Femur (tissue), 1 donor: Measurements from ENCODE around the gene MNT.
A peak's percentile ranks its signal among the peaks of the same experiment; 100 is the strongest.

Experiments
- DNase-seq: peaks from one replicate; pipeline ENCODE4 v3.0.0-alpha.2; 2017

The MNT gene

GRCh38 chr17:2394775-2395201, 6.1 kb downstream of the MNT start:
- DNase-seq = no peak

- no peak for DNase-seq
These were observed 6.7 kb downstream of the MNT start for GRCh38 chr17:2393954-2394749.

GRCh38 chr17:2393174-2393953, 7.5 kb downstream of the MNT start:
- peak; percentile 94 for DNase-seq

DNA sequence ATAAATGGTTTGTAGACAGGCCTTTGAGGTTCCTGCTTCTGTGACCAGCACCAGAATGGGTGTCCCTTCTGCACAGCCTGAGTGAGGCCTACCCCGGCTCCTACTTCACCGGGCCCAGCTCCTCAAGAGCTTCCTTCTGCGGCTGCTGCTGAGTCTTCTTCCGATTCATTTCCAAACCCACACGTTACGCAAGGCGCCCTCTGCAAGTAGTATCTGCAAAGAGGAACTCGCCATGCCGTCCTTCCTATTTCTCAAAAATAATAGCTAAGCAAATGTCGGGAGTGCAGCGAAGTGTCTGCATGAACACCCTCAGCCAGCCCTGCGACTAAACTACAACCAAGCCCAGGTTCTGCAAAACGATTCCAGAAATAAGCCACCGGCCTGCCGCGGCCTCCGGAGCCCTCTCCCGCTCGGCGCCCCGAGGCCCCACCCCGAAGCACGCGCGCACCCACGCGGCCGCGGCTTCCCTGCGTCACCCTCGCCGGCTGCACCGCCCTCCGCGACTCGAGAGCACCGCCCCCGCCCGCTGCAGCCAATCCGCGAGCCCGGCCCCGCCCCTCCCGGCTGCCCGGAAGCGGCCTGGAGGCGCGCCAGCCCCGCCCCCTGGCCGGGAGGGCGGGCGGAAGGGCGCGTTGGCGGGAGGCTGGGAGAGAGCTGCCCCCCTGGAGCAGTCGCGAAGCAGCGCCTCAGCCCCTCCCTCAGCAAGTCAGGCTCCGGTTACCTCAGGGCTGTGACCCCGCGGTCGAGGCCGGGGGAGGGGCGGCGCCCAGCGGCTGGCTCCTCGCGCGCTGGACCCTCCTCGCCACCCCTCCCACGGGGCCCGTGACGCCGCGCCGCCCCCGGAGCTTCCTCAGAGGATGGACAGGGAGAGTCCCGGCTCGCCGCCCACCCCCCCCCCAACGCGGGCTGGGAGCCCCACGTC, 8.3 kb downstream of the MNT start:
- peak; percentile 97 for DNase-seq

DNA sequence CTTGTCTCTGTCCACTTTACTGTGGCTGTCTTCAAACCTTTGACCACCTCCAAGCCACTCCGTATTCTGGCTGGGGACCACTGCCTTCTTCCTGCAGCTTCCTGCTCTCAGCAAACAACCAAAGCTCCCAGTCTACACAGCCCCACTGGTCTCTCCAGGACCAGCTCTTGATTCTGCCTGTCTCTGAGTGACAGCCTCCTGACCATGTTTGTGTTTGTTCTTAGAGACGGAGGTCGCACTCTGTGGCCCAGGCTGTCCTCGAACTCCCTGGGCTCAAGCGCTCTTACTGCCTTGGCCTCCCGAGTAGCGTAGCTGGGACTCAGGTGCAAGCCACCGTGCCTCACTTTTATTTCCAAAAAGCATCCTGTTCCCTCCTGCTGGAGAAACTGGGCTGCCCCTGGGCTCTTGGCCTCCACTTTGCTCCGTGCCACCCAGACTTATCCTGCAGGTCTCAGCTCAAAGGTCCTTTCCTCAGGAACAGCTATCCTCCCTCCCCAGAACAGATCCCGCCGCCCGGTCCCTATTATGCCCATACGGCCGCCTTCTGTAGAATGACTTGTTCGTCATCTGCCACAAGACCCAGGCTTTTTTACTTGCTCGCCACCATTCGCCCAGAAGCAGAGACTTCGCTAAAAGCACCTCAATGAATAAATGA, 9.1 kb downstream of the MNT start:
- DNase-seq = no peak

GRCh38 chr17:2390199-2390836, 10.5 kb downstream of the MNT start:
- DNase-seq = peak; percentile 88

DNA sequence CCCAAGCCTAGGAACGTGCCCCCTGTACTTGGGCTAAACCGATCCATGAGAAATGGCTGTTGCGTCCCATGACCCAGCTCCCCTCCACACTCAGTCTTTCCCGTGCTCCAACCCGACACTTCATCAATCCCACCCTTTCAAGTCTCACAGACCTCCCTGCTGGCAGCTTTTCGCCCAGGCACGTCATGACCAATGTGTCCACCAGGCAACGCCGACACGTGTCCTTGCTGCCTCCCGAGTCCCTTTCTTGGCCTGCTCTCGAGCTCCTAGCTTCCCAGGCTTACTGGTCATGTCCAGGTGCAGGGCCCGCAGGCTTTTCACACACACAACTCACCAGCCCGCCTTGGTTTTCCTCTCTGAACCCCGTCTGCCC, 12.2 kb downstream of the MNT start:
- DNase-seq = no peak

- no peak for DNase-seq
These were observed 12.7 kb downstream of the MNT start for GRCh38 chr17:2388020-2388682.

GRCh38 chr17:2387086-2388019, 13.5 kb downstream of the MNT start:
- DNase-seq = no peak

DNA sequence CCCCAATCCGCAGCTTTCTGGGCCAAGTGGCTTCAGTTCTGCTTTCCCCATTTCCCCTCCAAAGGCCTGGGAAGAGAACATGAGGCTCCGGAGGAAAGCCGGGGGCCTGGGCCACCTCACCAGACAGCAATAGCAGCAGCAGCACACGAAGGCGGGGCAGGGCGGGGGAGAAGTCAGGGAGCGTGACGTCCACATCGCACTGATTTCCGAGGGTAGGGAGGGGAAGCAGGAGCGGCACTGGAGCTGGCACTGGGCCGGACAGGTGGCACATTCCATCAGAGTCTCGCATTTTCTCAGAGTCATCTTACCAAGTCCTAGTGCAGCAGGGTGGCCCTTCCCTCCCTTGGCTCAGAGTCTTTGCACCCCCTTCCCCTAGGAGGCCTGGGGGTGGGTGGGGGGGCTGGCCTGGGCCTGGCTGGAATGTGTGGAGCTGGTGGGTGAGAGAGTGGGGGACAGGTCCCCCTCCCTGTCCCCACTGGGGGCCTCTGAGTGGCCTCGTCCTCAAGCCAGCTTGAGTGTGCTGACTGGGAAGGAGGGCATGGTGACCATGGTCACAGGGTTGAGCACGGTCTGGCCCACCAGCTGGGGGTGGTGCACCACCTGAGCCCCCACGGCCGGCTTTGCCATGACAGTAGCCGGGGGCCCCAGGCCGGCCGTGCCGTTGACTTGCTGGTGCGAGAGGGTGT, 14.3 kb downstream of the MNT start:
- no peak for DNase-seq

GRCh38 chr17:2385240-2386210, 15.3 kb downstream of the MNT start:
- DNase-seq = no peak

GRCh38 chr17:2384439-2385127, 16.3 kb downstream of the MNT start:
- DNase-seq = no peak

- no peak for DNase-seq
These were observed 17.2 kb downstream of the MNT start for GRCh38 chr17:2383628-2384167.

- DNase-seq = no peak
These were observed 19.8 kb downstream of the MNT start for GRCh38 chr17:2380950-2381649.

DNA sequence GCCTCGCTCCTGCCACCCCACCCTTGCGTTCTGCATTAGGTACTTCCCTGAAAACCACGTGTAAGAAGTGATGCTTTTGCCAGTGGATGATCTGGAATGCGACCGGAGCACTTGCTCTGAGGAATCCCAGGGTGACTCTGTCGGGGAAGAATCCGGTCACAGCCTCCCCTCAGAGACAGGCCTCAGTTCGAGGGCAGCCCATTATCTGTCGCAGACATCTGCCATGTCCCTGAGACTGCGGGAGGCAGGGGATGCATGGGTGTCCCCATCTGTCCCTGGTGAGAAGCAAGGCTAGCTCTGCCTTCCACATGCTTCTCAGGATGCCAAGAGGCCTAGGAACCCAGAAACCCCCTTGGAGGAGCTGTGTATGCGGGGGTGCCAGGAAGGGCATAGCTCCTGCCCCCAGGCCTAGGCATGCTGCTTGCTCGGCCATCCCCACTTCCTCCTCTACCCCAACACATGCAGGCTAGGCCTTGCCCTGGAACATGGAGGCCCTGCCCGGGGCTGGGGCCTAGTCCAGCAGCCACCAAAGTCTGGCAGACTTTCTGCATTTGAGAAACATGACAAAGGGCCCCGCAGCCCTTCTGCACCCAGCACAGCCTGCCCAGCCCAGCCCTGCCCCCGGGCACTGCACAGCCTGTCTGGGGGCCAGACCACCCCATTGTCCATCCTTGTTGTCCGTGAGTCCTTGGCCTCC, 20.5 kb downstream of the MNT start:
- no peak for DNase-seq
